Pons (tissue), 1 donor: Measurements from ENCODE around the gene WAC.

ENCODE experiments used
- DNase-seq: peaks from one replicate; pipeline ENCODE4 v3.0.0-alpha.2; 2016; ENCODE audit warnings: low spot score

WAC gene

GRCh38 chr10:28666751-28667467 lies 134.0 kb downstream of the WAC start:
- DNase-seq: no peak

GRCh38 chr10:28668363-28669226 lies 135.7 kb downstream of the WAC start:
- no peak for DNase-seq

GRCh38 chr10:28669227-28670173 lies 136.6 kb downstream of the WAC start:
- no peak for DNase-seq
